Posterior cingulate gyrus (tissue), 11 donors: Measurements from ENCODE around the gene JMY.

ENCODE experiments used
- DNase-seq, 10 donors: peaks; one replicate each; pipeline versions ENCODE4 v3.0.0 to v3.0.0-alpha.2; 2020 to 2021; ENCODE audit warnings: mixed read lengths in 3 of 10
- intact Hi-C: fragments of 100-400 bp; cut with DNase I; formaldehyde crosslinking; loops from one replicate; pipeline ENCODE4 v1.15.1; 2023

Gene JMY

GRCh38 chr5:79284846-79285245, 48.9 kb downstream of the JMY start:
- intact Hi-C loops = no loop called here
- DNase-seq = no peak

- intact Hi-C loops = no loop called here
- no peak for DNase-seq
Measured at GRCh38 chr5:79285285-79285684, 49.4 kb downstream of the JMY start.

- intact Hi-C loops = no loop called here
- no peak for DNase-seq
Measured at GRCh38 chr5:79285833-79286232, 49.9 kb downstream of the JMY start.

GRCh38 chr5:79287380-79287779, 51.4 kb downstream of the JMY start:
- no peak for DNase-seq
- intact Hi-C loops = no loop called here

- intact Hi-C loops = no loop called here
- no peak for DNase-seq
Measured at GRCh38 chr5:79287907-79288306, 52.0 kb downstream of the JMY start.

GRCh38 chr5:79295029-79295428, 59.1 kb downstream of the JMY start:
- intact Hi-C loops = no loop called here
- no peak for DNase-seq

GRCh38 chr5:79297661-79298060, 61.7 kb downstream of the JMY start:
- DNase-seq = no peak
- intact Hi-C loops = no loop called here

GRCh38 chr5:79301046-79301712, 65.2 kb downstream of the JMY start:
- no peak for DNase-seq
- intact Hi-C loops = no loop called here

- intact Hi-C loops = no loop called here
- no peak for DNase-seq
Measured at GRCh38 chr5:79302454-79302853, 66.5 kb downstream of the JMY start.

- DNase-seq = no peak
- intact Hi-C loops = no loop called here
Measured at GRCh38 chr5:79305706-79306105, 69.8 kb downstream of the JMY start.

GRCh38 chr5:79318935-79319614, 83.1 kb downstream of the JMY start:
- DNase-seq = no peak
- intact Hi-C loops = no loop called here

- DNase-seq = no peak
- intact Hi-C loops = loop anchor here (10.0 kb wide), 1 partner anchor 135 kb away; no protein-coding TSS in a partner anchor
Measured at GRCh38 chr5:79329453-79329852, 93.5 kb downstream of the JMY start.

- no peak for DNase-seq
- intact Hi-C loops = no loop called here
Measured at GRCh38 chr5:79330071-79330470, 94.1 kb downstream of the JMY start.

GRCh38 chr5:79333852-79334557, 98.1 kb downstream of the JMY start:
- DNase-seq = no peak
- intact Hi-C loops = no loop called here

GRCh38 chr5:79346420-79346824, 110.5 kb downstream of the JMY start:
- intact Hi-C loops = no loop called here
- no peak for DNase-seq

GRCh38 chr5:79349047-79349446, 113.1 kb downstream of the JMY start:
- intact Hi-C loops = no loop called here
- no peak for DNase-seq

GRCh38 chr5:79349881-79350280, 114.0 kb downstream of the JMY start:
- DNase-seq = no peak
- intact Hi-C loops = no loop called here

GRCh38 chr5:79357398-79357797, 121.5 kb downstream of the JMY start:
- DNase-seq = no peak
- intact Hi-C loops = no loop called here
